ENCODE data around the gene RNU5B-1.

The RNU5B-1 gene

GRCh38 chr15:65289261-65289854 is 15.1 kb upstream of the RNU5B-1 start:
- DNase-seq: no peak

GRCh38 chr15:65290228-65290627 is 14.2 kb upstream of the RNU5B-1 start:
- DNase-seq: no peak

GRCh38 chr15:65292938-65293518 is 11.4 kb upstream of the RNU5B-1 start:
- no peak for DNase-seq

- DNase-seq: no peak
Measured at GRCh38 chr15:65298731-65299130, 5.7 kb upstream of the RNU5B-1 start.

GRCh38 chr15:65300924-65301441 is 3.5 kb upstream of the RNU5B-1 start:
- no peak for DNase-seq

- DNase-seq: no peak
Measured at GRCh38 chr15:65302061-65302460, 2.4 kb upstream of the RNU5B-1 start.

- no peak for DNase-seq
Measured at GRCh38 chr15:65303687-65304380, 643 bp upstream of the RNU5B-1 start.

- DNase-seq: no peak
Measured at GRCh38 chr15:65305150-65305758, 777 bp downstream of the RNU5B-1 start.

- DNase-seq: no peak
Measured at GRCh38 chr15:65305776-65306175, 1.3 kb downstream of the RNU5B-1 start.

- DNase-seq: no peak
Measured at GRCh38 chr15:65306551-65306950, 2.1 kb downstream of the RNU5B-1 start.

GRCh38 chr15:65307978-65308377 is 3.5 kb downstream of the RNU5B-1 start:
- DNase-seq: no peak

- DNase-seq: no peak
Measured at GRCh38 chr15:65309882-65310418, 5.5 kb downstream of the RNU5B-1 start.

- DNase-seq: no peak
Measured at GRCh38 chr15:65310431-65311137, 6.1 kb downstream of the RNU5B-1 start.

- no peak for DNase-seq
Measured at GRCh38 chr15:65311760-65312159, 7.3 kb downstream of the RNU5B-1 start.

GRCh38 chr15:65312400-65312916 is 8.0 kb downstream of the RNU5B-1 start:
- DNase-seq: no peak

- peak; percentile 66 for DNase-seq
Measured at GRCh38 chr15:65318870-65319356, 14.4 kb downstream of the RNU5B-1 start.

GRCh38 chr15:65323071-65323511 is 18.6 kb downstream of the RNU5B-1 start:
- DNase-seq: no peak

GRCh38 chr15:65326117-65326526 is 21.6 kb downstream of the RNU5B-1 start:
- no peak for DNase-seq

- no peak for DNase-seq
Measured at GRCh38 chr15:65326818-65327217, 22.3 kb downstream of the RNU5B-1 start.

- no peak for DNase-seq
Measured at GRCh38 chr15:65327651-65328393, 23.3 kb downstream of the RNU5B-1 start.

- no peak for DNase-seq
Measured at GRCh38 chr15:65328506-65329287, 24.2 kb downstream of the RNU5B-1 start.
